NCI-H1436 treated with DMSO at 0.1 percent for 48 hours (cell line): Measurements from ENCODE around the gene RFPL2.

ENCODE experiments used
- DNase-seq: peaks from one replicate; lab custom pipeline; 2025; lab: John Stamatoyannopoulos, UW

Gene RFPL2

DNA sequence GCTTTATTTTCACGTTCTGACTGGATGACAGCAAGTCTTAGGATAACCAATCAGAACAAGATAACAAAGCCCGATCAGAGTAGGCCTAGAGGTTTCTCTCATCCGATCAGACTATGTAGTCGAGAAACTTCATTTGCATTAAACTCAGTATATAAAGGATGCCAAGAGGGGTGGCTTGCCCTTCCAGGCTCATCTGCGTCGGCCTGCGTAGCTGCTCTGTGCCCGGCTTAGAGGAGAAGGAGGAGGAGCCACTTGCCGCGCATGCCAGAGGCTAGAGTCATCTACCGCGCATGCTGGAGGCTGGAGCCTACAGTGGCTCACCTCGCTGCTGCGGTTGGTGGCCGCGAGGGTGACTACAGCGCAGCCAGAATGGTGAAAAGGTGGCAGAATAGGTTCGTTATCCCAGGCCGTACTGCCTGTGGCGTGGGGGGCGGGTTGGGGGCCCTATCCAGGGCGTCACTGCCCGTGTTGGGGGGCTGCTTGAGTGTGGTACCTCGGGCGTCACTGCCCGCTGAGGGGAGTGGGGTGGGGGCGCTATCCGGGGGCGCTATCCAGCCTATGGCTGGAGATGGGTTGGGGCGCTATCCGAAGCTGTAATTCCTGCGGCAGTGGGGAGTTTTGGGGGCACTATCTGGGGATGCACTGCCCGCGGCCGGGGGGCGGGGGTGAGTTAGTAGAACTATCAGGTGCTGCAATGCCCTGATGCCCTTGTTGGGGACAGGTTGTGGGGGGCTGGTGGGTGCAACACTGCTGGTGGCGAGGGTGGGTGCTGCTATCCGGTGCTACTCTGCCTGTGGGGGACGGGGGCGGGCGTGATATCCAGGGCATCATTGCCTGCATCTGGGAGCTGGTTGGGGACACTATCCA, at the start of gene RFPL2:
TSS of gene RFPL2 (minus strand) at position 218 of the 867 bp plus-strand sequence. CDS start 2,622 bp downstream, outside the sequence.
- no peak for DNase-seq

DNA sequence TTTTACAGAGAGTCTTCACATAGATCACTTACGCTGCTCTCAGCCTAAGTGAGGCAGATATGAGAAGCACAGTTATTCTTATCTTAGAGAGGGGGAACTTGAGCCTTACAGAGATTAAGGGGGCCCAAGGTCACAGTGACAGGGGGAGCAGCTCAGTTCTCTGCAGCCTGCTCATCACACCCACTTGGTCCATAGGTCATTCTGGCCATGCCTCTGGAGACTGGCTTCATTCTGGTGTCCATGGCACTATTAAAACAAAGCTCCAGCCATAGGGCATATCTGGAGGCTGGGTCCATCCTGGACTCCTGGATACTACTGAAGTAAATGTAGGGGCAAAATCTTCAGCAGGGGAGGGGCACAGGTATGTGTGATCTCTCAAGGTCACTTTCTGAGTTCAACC, 44.4 kb upstream of the RFPL2 start:
- DNase-seq = no peak

DNA sequence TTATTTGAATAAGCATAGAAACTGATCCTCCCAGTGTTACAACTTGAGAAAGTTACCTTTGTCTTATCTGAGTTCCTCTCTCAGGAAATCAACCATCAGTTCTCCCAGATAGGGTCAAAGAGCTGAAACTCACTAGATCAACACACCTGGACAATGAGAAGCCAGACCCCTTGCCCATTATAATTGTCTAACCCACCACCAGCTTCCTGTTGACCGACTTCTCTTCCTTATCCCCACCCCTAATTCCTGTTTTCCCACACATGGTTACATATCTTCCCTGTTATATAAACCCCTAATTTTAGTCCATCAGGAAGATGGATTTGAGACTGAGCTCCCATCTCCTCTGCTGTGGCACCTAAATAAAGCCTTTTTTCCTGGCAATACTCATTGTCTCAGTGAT, 43.4 kb upstream of the RFPL2 start:
- DNase-seq = no peak

DNA sequence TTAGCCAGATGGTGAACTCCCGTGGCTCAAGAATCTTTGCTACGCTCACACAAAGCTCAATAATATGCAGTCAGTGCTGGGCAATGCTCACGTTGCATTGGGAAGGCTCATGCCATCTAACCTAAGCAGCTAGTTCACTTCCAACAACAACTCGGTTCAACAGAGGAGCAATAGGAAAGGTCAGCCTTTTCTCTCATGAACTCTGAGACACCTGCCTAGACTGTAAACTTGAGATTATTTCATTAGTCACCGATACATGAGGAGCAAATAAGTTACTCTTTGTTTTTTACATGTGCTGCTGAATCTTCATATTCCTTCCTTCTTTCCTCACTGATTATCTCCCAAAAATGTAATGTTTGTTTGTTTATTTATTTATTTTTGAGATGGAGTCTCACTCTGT, 41.3 kb upstream of the RFPL2 start:
- no peak for DNase-seq

DNA sequence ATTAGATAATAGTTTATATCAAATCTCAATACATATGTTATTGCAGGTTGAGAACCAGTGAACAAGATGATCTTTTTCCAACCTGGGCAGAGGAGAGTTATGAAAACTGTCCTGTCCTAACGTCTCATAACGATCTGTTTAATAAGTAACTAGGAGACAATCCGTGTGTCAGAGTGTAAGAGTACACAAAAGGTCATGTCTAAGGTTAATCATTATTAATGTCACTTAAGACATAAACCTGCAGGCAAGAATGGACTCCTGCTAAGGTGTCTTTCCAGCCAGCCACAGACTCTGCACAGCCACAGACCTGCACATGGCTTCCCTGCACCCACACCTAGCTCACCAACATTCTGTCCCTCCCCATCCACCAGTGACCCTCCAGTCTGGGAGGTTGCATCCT, 40.2 kb upstream of the RFPL2 start:
- DNase-seq = no peak

DNA sequence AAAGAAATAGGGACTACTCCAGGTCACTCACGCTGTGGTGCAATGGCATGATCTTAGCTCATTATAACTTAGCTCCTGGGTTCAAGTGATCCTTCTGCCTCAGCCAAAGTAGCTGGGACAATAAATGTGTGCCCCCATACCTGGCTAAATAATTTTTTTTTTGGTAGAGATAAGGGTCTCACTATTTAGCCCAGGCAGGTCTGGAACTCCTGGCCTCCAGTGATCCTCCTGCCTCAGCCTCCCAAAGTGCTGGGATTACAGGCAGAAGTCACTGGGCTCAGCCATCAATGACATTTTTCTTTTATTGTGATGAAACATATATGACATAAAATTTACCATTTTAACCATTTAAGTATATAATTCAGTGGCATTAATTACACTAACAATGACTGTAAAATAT, 39.7 kb upstream of the RFPL2 start:
- DNase-seq = no peak

DNA sequence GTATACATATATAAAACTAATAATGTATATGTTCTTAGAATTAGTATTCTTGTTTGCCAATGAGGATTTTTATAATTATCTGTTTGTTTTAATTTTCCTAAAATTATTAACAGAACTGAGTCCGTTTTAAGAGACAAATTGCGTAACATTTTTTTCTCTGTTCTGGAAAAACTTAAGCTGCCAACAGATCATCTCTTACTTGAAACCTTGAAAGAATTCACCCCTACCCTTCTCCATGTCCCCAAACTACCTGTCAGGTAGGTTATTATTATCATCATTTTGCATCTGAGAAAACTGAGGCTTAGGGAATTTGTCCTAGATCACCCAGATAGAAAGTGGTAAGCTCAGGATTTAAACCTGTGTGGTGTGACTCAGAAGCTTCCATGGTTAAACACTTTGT, 35.6 kb upstream of the RFPL2 start:
- DNase-seq = no peak

DNA sequence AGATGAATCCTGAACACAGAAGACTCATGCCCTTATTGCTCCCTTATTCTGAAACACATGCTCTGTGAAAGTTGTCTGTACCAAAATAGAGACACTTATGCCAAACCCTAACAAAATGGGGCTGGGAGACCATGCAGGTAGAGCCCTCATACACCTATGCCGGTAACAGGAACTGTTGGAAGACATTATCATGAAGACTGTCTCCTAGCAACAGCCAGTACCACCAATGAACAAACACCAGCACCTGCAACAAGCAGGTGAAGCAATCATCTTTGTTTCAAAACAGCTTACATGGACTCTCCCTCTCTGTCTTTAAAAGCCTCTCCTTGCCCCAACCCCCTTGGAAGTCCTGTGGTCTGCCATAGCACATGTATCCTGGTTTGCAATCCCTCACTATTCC, 33.0 kb upstream of the RFPL2 start:
- peak; percentile 21 for DNase-seq

DNA sequence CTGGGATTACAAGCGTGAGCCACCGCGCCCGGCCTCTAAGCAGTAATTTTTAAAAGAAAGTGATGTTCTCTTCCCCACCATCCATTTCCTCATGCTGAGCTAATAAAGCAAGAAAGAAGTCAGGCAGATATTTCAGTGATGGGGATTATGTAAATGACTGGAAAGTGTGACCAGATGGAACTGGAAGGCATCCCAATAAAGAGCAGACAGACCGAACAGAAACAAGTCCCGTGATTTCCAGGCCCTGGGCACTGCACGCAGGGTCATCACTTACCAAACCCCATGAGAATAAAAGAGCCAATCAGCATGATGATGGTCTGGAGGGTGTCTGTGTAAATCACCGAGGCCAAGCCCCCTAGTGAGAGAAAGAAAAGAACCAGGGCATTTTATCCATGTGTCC, 32.1 kb upstream of the RFPL2 start:
- DNase-seq = no peak

DNA sequence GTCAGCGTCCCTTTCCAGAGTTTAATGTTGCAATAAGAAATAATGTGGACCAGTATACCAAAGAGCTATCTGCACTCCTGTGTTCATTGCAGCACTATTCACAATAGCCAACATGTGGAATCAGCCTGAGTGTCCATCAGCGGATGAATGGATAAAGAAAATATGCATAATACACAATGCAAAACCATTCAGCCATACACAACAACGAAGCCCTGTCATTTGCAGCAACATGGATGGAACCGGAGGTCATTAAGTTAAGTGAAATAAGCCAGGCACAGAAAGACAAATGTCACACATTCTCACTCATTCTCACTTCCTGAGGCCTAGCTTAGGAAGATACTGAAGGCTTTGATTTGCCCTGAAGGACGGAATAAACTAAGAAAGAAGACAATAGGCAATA, 28.2 kb upstream of the RFPL2 start:
- no peak for DNase-seq

DNA sequence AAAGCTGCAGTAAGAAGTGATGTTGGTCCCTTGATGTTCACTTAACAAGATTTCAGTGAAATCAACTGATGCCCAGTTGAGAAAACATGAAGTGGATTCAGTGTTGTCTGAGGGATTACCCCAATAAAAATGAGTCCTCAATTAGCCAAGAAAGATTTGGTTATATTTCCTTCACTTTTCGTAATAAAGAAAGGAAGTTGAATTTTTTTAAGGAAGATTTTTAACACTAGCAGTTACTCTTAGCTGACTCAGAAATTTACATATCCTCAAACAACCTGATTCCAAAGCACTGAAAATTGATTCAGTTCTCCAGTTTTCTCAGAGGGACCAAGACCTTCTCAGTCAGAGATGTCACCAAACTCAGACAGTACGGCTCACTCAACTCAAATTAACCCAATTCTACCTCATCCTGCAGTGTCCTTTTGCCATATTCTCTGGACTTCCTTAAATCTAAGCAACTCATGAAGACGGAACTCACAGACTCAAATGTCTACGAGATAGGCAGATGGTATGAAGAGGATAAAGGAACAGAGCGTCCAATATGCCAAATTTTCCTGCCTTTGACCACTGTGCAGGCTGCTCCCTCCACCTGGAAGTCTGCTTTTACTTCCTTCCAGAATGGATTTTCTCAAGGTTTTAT, 27.4 kb upstream of the RFPL2 start:
- no peak for DNase-seq

DNA sequence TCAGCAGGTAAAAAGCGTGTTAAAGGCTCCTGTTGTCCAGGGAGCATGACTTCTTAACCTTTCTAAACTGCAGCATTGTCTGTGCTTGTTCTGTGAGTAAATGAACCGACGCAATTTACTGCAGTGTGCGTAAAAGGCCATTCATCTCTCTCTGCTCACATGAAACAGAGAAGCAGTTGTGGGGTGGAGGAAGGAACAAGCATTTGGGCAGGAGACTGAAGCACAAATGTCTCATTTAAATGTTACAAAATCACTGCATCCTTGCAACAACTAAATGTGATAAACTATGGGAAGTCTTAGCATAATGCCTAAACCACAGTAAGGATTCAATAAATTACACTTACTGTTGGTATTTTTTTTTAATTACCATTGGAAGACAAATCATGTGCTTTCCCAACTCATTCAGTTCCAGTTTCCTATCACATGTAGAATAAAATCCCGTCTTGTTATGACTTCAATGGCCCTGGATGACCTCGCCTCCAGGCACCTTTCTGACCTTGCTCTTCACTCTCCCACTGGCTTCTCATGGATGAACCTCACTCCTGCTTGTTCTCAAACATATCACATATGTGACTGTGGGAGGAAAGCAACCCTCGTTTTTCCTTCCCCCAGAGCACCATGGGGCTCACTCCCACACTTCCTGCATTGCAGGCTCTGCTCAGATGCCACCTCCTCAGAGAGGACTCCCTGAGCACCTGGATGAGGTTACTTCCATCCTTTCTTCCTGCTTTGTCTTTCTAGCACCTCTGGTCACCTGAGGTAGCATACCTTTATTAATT, 21.6 kb upstream of the RFPL2 start:
- DNase-seq = no peak

DNA sequence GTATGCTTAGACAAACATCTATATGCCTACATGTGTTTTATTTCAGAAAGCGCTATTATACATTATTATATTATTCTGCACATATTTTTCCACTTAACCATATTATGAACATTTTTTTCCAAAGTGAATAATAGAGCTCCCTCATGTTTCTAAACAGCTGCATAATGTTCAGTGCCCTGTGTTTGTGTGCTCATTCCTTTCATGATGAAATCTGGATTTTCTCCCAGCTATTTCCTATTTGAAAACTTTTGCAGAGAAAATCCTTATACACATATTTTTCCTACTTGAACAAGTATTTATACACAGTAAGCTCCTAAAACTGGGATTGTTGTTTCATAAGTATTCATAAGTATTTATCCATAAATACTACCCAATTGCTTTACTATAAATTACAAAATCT, 18.1 kb upstream of the RFPL2 start:
- DNase-seq = no peak

DNA sequence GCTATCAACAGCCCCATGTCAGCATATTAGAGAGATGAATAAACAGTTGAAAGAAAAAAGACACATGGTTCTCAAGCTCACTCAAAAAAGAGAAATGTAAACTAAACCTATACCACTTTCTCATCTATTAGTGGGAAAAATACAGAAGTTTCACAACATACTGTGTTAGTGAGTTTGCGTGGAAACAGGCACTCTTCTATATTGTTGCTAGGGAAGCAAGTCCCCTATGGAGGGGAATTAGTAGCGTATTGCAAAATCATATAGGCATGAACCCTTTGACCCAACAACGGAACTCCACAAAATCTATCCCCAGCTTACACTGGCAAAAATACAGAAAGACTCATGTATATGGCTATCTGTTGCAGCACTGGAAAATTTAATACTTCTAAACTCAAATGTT, 14.2 kb upstream of the RFPL2 start:
- DNase-seq = no peak

DNA sequence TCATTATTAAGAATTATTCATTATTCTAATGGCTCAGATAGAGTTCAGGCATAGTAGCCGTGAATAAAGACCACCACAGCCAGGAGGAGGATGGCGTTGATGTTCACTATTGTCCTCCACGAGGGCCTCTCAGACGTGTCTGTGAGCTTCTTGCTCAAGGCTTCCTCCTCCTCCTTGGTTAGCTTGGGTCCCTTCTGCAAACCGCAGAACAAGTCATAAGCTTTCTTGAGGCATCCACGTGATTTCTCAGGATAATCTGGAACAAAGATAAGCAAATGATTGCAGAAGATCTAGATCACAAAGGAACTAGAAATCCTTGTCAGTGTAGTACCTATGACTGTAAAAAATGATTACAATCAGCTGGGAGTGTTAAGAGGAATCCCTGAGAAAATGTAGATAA, 13.6 kb upstream of the RFPL2 start:
- no peak for DNase-seq

DNA sequence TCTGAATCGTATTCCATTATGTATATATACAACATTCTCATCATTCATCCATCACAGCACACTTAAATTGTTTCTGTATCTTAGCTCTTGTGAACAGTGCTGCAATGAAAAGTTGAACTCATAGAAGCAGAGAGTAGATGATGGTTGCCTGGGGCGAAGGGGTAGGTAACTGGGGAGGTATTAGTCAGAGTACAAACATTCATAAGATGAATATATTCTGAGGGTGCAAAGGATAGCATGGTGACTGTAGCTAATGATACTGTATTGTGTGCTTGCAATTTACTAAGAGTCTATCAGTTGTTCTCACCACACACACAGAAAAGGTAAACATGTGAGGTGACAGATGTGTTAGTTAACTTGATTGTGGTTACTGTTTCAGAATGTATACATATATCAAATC, 12.6 kb upstream of the RFPL2 start:
- no peak for DNase-seq

DNA sequence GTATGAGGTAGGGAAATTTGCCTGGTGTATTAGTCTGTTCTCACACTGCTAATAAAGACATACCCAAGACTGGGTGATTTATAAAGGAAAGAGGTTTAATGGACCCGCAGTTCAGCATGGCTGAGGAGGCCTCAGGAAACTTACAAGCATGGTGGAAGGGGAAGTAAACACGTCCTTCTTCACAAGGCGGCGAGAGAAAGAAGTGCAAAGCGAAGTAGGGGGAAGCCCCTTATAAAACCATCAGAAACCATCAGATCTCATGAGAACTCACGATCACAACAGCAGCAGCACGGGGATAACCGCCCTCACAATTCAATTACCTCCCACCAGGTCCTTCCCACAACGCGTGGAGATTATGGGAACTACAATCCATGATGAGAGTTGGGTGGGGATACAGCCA, 12.0 kb upstream of the RFPL2 start:
- DNase-seq = no peak

DNA sequence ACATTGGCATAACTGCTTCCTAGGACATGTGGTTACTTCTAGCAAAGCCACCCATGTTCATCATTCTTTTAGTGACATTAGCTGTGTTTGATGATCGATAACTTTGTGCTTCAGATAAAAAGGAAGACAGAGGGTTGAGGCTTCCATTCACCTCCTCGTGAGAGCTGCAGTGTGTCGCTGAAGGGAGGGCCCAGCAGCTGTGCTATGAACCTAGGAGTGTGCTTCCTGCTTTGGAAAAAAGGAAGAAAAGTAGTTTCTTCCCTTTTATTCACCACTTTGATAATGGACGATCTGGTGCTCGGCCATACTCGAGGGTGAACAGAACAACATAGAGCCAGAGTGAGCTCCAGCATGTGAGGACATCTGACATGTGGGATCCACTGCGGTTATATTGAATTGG, 6.1 kb upstream of the RFPL2 start:
- no peak for DNase-seq

DNA sequence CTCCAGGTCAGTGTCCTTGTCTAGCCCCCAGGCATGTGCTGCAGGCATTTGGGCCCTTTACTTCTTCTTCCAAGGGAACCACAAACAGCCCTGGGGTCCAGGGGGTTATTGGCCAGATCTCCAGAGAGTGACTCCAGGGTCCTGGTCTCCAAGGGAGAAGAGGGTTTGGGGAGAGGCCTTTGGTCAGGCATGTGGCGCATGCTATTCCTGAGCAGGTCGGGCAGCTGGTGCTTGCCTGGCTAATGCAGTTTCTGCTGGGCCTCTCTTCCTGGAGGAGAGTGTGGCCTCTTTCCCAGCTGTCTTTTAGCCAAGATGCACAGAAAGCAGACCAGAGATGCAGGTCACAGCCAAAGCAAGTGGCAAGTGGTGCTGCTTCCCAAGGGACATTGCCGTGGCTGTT, 3.8 kb upstream of the RFPL2 start:
- DNase-seq = no peak

DNA sequence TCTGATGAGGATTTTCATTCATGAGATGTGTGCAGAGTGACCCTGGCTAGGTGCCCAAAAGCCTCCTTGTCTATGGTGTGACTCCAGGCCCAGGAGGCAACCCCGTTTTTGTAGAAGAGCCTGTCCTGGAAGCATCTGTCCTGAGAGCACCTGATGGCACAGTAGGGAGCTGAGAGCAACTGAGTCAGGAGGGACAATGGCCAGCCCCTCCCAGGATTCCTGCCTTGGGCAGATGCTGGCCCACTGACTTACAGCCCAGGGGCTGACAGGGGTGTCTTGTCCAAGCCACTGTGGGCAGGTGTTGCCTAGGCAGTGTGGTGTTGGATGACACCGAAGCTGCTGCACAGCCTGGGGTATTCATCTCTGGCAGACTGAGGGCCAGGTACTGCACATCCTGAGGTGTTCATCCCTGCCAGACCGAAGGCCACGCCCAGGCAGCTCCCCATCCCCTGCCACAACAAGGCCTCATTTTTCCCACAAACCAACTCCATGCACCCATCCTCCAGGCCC, 3.2 kb upstream of the RFPL2 start:
- no peak for DNase-seq

DNA sequence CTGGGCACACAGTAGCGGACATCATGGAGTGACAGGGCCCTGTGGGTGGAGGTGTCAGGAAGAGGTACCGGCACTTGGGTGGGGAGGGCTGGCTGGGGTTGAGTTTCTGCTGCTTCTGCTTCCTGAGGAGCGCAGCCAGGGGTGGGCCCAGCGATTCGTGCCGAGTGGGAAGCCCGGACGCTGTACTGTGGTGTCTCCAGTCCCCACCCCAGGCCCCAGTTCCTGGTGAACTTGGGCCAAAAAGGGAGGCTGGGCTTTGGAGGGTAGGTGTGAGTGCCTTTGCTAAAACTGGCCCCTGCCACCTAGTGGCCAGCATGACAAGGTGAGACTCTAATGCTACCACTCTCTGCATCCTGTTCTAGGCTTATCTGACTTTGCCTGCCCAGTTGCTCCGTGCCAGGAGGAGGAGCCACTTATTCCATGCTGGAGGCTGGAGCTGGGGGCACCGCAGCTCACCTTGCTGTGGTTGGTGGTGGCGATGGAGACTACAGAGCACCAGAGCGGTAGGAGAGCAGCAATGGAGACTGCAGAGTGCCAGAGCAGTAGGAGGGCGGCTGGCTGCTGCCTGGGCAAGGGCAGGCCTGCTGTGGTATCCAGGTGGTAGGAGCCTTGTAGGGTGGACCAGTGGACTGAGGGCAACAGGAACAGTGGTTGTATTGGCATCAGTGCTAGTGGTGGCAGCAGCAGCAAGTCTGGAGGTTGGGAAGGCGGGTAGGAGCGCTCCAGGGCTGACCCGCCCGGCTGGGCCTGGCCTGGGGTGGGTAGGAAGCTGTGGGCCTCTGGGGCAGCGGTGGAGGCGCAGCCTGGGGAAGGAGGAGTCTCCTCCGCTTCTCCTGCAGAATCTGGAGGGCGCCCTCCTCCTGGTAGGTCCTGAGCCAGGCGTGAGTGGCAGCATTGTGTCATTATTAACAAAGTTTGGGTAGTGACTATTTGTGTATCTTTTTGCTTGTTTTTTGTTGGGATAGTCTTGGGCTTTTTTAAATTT, 2.2 kb upstream of the RFPL2 start:
- no peak for DNase-seq
